ENCODE measurements around the gene RASL11A.

GRCh38 chr13:27258637-27259386, 11.8 kb upstream of the RASL11A start:
- TF ChIP-seq CTCF (IDR thresholded peaks at IDR 0.05) (no peak), POLR2A (IDR thresholded peaks at IDR 0.05) (no peak)

Measured in heart left ventricle (tissue), 13 donors.